ENCODE data around the gene CLEC18C.
"Not testable (repeated sequence)": the region's sequence is repeated elsewhere in the genome, so short reads cannot be mapped to it uniquely, and the experiment has no call there.

Gene CLEC18C

GRCh38 chr16:70173212-70173837, at the start of gene CLEC18C:
Gene CLEC18C, plus strand, starts transcription at chr16:70173787. Its CDS starts 492 bp downstream, at chr16:70174279.
- DNase-seq (ENCODE audit: low read depth): not testable (repeated sequence)

DNA sequence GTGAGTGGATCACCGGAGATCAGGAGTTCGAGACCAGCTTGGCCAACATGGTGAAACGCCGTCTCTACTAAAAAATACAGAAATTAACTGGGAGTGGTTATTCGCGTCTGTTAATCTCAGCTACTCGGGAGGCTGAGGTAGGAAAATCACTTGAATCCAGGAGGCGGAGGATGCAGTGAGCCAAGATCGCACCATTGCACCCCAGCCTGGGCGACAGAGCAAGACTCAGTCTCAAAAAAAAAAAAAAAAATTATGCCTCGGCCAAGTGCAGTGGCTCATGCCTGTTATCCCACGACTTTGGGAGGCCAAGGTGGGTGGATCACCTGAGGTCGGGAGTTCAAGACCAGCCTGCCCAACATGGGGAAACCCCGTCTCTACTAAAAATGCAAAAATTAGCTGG, 49.8 kb upstream of the CLEC18C start:
- DNase-seq (ENCODE audit: low read depth): not testable (repeated sequence)

- DNase-seq (ENCODE audit: low read depth): not testable (repeated sequence)
These were observed 47.4 kb upstream of the CLEC18C start for GRCh38 chr16:70126226-70126625.

- DNase-seq (ENCODE audit: low read depth): not testable (repeated sequence)
These were observed 45.9 kb upstream of the CLEC18C start for GRCh38 chr16:70127706-70128105.

- not testable (repeated sequence) for DNase-seq (ENCODE audit: low read depth)
These were observed 44.7 kb upstream of the CLEC18C start for GRCh38 chr16:70128844-70129243.

DNA sequence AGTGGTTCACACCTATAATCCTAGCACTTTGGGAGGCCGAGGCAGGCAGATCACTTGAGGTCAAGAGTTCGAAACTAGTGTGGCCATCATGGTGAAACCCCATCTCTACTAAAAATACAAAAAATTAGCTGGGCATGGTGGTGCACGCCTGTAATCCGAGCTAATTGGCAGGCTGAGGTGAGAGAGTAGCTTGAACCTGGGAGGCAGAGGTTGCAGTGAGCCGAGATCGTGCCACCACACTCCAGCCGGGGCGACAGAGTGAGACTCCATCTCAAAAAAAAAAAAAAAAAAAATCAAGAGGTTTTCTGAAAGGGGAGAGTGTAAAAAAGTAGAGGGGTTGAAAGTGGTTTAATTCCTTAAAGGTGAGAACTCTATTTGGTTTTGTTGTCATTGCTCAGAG, 37.8 kb upstream of the CLEC18C start:
- not testable (repeated sequence) for DNase-seq (ENCODE audit: low read depth)

DNA sequence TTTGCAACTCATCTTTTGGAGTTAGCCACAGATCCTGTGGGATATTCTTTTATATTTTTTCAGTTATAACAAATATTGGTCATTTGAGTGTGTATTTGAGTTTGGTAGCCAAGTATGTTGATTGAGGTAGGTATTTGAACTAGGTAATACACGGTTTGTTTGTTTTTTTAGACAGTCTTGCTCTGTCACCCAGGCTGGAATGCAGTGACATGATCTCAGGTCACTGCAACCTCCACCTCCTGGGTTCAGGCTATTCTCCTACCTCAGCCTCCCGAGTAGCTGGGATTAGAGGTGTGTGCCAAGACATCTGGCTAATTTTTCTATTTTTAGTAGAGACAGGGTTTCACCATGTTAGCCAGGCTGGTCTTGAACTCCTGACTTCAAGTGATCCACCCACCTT, 37.0 kb upstream of the CLEC18C start:
- not testable (repeated sequence) for DNase-seq (ENCODE audit: low read depth)

DNA sequence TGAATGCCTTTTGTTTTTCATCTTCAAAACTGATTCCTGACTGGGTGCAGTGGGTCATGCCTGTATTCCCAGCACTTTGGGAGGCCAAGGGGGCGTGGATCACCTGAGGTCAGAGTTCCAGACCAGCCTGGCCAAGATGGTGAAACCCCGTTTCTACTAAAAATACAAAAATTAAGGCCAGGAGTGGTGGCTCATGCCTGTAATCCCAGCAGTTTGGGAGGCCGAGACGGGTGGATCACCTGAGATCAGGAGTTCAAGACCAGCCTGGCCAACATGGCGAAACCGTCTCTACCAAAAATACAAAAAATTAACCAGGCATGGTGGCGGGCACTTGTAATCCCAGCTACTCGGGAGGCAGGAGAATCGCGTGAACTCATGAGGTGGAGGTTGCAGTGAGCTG, 30.8 kb upstream of the CLEC18C start:
- DNase-seq (ENCODE audit: low read depth): not testable (repeated sequence)

GRCh38 chr16:70143231-70143895, 30.2 kb upstream of the CLEC18C start:
- not testable (repeated sequence) for DNase-seq (ENCODE audit: low read depth)

- DNase-seq (ENCODE audit: low read depth): not testable (repeated sequence)
These were observed 25.7 kb upstream of the CLEC18C start for GRCh38 chr16:70147853-70148252.

DNA sequence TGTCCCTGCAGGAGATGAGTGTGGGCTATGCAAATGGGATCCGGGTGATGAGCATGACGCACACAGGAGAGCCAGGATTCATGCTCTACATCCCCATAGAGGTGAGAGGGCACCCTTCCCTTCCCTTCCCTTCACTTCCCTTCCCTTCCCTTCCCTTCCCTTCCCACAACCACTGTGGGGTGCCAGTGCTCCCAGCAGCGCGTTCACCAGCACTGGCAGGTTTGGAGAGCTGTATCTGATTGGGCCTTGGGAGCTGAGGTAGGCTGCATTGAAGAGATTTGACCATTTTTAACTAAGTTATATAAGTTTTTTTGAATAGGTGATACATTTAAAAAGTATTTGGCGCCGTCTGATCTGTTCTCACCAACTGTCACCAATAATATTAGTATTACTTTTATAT, 25.1 kb upstream of the CLEC18C start:
- DNase-seq (ENCODE audit: low read depth): not testable (repeated sequence)

- DNase-seq (ENCODE audit: low read depth): not testable (repeated sequence)
These were observed 24.3 kb upstream of the CLEC18C start for GRCh38 chr16:70149296-70149695.

- DNase-seq (ENCODE audit: low read depth): no peak
These were observed 22.2 kb upstream of the CLEC18C start for GRCh38 chr16:70151391-70151790.

DNA sequence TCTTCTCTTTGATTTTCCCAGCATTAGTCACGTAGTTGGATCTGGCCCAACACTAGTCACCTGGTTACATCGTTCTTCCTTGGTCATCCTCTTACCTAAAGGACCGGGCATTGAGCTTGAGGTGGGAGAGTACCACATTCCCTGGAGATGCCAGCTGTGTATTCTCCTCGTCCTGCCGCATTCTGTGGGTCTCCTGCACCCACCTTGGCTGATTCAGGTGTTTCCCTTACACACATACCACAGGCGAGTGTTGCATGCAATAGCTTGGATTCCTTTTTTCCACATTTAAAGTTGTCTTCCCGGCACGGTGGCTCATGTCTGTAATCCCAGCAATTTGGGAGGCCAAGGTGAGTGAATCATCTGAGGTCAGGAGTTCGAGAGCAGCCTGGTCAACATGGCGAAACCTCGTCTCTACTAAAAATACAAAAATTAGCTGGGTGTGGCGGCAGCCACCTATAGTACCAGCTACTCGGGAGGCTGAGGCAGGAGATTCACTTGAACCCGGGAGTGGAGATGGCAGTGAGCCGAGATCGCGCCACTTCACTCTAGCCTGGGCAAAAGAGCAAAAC, 21.6 kb upstream of the CLEC18C start:
- no peak for DNase-seq (ENCODE audit: low read depth)

DNA sequence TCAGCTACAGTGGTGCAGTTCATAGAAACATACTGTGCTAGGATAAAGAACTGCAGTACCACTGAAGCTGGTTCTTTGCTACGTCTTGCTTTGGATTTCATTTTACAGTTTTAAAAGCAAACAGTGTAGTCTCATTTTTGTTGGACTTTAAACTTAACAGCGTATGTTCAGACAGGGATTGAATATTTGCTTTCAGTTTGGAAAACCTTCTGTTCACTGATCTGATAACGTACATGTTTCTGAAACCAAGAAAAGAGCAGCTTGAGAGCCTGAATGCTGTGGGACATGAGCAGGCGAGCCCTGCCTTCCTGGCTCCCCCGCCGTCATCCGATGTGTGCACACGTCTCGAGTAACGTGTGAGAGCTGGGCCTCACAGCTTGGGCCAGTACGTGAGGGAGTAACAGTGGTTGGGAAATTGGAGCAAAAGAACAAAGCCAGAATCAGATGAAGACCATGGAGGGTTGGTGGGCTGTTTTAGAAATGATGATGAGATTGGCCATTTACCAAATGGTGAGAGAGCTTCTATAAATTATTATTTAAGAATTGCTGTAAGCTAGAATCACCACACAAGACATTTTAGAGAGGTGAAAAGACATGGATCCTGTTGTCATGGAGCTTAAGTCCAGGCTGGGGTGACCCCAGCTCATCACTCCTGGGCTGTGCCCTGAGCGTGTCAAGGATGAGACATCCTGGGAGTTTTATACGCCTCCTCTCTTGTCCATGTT, 20.8 kb upstream of the CLEC18C start:
- DNase-seq (ENCODE audit: low read depth): no peak

DNA sequence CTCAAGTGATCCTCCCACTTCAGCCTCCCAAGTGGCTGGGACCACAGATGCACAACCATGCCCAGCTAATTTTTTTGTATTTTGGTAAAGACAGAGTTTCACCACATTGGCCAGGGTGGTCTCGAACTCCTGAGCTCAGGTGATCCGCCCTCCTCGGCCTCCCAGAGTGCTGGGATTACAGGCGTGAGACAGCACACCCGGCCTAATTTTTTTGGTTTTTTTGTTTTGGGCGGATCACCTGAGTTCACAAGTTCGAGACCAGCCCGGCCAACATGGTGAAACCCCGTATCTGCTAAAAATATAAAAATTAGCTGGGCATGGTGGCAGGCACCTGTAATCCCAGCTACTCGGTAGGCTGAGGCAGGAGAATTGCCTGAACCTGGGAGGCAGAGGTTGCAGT, 18.9 kb upstream of the CLEC18C start:
- DNase-seq (ENCODE audit: low read depth): not testable (repeated sequence)

DNA sequence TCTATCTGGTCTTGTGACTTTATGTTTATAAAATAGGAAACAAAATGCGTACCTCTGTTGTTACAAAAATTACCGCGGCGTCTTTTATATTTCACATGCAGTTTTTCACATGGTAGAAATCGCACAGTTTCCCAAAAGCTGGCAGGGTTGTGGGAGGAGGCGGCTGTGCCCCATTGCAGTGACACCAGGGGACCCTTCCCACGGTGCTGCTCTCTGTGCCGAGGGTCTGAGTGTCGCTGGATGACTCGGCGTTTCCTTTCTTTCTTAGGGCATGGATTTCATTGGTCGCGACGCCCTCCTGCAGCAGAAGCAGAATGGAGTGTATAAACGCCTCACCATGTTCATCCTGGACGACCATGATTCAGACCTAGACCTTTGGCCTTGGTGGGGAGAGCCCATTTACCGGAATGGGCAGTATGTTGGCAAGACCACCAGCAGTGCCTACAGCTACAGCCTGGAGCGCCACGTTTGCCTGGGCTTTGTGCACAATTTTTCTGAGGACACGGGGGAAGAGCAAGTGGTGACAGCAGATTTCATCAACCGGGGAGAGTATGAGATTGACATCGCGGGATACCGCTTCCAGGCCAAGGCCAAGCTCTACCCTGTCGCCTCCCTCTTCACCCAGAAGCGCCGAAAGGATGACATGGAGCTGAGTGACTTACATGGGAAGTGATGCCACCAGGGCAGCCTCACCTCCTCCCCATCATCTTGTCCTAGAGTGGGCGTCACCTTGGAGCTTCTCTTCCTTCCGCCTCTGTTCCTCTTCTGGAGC, 17.2 kb upstream of the CLEC18C start:
- DNase-seq (ENCODE audit: low read depth): no peak

DNA sequence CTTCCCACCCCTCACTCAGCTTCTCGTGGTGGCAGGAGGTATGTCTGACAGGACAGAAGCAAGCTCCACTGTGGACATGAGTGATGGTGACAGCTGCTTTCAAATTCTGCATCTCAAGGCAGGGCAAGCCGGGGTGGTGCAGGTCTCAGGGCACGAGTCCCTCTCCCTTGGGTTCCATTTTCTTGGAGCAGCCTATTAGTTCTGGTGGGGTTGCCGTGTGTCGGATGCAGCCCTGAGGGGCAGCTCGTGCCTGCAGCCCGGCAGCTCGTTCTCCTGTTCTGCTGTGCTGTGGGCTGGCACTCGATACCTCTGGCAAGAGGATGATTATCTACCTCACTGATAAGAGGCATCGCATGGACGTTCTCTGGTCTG, 16.5 kb upstream of the CLEC18C start:
- DNase-seq (ENCODE audit: low read depth): no peak

DNA sequence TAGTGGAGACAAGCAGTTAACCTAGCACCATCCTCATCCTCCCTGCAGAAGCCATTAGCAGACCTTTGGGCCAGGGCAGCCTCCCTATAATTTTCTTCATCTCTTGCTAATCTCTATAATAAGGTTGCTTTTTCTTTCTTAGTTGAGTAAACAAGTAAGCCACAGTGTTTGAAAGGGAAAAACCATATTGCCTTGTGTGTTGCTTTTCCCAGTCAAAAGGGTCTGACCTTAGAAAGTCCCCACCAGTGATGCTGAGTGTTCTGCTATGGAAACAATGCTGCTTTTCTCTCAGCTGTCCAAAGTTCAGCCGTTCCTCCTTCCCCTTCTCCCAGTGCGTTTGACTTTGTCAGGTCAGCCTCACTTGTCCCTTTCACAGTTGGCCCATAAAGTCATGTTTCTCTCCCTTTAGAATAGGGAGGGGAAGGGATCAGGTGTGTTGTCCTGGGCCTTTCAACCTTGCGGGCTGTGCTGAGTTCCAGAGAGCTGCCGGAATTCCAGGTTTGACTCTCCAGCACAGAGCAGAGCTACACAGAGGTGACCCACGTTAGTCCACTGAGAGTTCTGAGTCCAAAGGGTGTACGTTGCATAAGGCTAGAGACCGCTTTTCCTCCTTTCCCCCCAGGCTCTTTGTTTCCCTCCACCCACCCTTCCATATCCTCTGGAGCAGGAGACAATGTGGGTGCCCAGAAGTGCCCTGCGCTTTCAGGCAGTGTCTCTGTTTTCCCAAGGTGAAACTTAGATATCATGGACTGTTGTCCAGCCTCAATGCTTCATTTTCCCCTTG, 15.9 kb upstream of the CLEC18C start:
- DNase-seq (ENCODE audit: low read depth): no peak

GRCh38 chr16:70158261-70158939, 15.2 kb upstream of the CLEC18C start:
- no peak for DNase-seq (ENCODE audit: low read depth)

Measured in stimulated activated CD4-positive, alpha-beta T cell treated with anti-CD3 and anti-CD28 coated beads, Interleukin-2, amount 100 ng/mL, for 4 hours (primary cell).